ENCODE data around the gene RAB6B.
"Not testable (repeated sequence)": the region's sequence is repeated elsewhere in the genome, so short reads cannot be mapped to it uniquely, and the experiment has no call there.

The RAB6B gene

DNA sequence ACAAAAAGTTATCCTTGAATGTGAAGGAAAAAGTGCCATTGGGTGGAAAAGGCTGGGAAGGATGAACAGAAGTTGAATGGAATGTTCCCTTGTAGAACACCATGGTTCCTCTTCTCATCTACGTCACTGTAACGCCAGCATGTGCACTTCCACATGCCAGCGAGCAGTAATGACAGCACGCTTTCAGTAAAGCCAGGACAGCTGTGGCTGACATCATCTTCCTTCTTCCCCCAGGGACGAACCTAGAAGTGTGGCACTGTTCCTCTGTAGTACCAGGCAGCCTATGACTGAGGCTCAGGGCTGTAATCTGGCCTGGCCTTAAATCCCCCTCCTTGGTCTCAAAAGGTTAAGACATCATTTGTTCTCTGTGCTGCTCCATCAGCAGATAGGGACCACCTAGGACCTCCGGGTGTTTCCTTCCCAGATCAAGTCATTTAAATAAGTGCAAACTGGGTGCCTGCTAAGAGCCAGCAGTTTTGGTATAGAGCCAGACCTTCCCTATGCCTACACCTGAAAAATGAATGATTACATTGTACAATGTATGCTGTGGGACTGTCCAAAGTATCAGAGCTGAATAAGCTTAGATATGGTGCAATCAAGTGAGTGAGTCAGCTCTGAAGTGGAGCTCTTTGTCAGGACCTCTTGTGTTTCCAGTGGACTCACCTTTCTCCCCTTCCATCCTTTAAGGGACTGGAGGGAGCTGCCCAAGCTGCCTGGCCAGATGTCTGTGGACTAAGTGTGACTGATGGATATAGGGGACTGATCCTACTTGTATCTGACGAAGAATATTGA lies 95.7 kb downstream of the RAB6B start:
- DNase-seq: no peak

DNA sequence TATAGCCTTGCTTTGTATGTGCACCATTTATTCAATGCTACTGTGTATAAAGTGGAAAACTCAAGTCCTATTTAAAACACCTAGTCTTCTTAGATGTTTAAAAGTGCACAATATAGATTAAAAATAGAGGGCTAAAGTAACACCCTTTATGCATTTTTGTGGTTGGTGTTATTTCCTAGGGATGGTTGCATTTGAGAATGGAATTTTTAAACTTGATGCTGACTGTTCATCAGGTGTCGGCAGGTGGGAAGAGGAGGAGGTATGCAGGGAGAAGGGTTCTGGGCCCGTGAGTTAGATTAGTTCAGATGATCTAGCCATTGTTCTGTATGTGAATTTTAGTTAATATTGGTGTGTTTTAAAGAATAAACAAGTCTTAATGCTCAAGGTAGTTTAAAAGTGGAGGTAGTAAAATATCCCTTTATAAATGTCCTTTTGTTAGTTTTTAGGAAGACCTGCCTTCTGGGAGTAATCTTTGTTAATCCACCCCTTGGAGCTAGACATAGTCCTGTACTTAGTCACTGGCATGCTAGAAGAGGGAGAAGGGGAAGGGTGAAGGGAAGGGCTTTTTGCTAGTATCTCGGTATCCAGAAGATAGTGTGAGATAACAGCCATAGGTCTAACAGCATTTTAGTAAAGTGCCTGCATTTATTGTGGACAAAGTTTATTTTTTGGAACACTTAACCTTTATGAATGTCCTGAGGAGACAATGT lies 98.1 kb downstream of the RAB6B start:
- no peak for DNase-seq

DNA sequence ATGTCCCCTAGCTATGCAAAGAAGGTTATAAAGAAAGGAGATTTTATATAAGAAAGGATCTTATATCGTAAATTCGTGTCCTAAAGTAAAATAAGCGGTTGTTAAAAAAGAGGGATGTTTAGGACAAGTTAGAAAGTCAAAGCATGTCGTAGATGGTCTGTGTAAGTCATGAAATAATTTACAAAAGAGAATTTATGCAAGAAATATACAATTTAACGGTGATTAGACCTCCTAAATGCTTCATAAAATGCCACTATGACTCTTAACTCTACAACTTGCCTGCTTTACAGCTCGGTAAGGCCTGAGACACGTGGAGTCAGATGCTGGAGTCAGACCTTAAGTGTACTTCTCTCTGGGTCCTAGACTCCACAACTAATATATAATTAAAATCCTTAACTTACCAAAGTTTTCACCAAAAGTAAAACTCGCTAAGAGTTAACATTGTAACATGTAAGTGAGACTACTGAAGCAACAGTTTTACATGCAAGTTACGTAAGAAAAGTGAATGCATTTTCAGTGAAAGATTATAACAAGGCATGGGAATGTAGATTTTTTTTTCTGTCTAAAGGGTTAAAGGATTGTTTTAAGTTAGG lies 103.4 kb downstream of the RAB6B start:
- DNase-seq: no peak

DNA sequence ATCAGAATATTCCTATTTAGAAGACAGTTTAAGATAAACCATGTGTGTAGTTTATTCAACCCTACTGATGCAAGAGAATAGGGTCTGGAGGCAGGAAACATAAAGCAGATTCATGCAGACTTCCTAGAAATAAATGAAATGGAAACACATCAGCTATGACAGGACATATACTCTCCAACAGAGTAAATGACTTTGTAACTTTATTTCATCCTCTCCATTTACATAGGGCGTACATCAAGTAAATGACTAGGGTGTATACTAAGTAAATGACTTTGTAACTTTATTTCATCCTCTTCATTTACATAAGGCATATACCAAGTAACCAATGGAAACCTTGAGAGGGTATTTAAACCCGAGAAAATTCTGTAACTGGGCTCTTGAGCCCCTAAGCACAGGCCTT lies 107.7 kb downstream of the RAB6B start:
- DNase-seq: no peak

DNA sequence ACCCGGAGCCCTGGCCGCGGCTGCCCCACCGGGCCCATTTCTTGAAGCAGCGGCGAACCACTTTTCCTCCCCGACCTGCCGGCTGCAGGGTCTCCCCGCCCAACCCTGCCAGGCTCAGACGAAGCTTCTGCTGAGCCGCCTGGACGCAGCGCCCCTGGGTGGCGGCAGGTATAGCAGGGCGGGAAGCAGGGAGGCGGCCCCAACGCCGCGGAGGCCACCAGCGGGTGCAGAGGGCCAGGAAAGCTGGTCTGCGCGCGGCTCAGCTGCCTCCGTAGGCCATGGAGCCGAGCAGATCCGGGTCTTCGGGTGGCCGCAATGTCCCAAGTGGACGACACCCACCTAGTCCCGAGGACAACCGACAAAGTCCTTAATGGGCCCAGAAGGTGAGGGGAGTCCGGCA lies 111.9 kb downstream of the RAB6B start:
- no peak for DNase-seq

DNA sequence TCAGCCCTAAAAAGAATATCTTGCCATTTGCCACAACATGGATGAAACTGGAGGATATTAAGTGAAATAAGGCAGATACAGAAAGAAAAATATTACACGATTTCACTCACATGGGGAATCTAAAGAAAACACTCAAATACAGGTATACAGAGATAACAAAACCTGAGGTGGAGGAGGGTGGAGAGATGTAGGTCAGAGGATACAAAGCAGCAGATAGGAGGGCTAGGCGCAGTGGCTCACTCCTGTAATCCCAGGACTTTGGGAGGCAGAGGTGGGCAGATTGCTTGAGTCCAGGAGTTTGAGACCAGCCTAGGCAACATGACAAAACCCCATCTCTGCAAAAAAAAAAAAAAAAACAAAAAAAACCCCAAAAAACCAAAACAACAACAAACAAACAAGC lies 113.2 kb downstream of the RAB6B start:
- no peak for DNase-seq

DNA sequence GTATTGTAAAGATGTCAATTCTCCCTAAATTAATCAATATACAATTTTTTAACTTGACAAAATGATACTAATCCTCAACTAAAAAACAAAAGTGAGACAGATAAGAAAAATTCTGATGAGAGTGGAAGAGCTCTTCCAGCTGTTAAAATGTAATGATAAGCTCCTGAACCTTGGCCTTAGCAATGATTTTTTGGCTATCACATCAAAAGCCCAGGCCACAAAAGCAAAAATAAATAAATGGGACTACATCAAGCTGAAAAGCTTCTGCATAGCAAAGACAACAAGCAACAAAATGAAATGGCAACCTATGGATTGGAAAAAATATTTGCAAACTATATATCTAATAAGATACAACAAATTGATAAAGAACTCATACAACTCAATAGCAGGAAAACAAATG lies 114.1 kb downstream of the RAB6B start:
- no peak for DNase-seq

DNA sequence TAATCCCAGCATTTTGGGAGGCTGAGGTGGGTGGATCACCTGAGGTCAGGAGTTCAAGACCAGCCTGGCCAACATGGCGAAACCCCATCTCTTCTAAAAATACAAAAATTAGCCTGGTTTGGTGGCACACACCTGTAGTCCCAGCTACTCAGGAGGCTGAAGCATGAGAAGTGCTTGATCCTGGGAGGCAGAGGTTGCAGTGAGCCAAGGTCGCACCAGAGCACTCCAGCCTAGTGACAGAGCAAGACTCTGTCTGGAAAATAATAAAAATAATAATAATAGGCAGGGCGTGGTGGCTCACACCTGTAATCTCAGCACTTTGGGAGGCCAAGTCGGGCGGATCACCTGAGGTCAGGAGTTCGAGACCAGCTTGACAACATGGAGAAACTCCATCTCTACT lies 114.9 kb downstream of the RAB6B start:
- DNase-seq: not testable (repeated sequence)

DNA sequence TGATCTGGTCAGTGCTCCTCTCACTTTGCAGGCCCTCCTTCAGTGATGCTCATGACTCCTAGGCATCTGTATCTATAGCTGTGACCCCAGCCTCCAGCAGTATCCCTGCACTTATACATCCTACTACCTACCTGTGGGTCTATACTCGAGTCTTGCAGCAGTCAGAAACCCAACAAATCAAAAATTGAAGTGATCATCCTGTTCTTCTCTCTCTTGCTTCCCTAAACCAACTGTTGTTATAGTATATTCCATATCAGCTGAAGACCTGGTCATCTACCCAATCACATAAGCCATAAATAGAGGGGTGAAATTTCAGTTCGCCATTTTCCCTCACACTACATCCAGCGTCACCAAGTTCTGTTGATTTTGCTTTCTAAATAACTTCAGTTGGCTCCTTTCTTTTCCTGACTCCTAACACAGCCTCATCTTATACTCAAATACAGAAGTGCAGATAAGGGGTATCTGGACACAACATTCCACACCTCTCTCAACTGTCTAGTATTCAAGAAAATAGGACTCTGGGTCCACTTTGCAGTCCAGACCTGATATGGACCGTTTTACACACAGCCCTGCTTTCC lies 116.0 kb downstream of the RAB6B start:
- no peak for DNase-seq

DNA sequence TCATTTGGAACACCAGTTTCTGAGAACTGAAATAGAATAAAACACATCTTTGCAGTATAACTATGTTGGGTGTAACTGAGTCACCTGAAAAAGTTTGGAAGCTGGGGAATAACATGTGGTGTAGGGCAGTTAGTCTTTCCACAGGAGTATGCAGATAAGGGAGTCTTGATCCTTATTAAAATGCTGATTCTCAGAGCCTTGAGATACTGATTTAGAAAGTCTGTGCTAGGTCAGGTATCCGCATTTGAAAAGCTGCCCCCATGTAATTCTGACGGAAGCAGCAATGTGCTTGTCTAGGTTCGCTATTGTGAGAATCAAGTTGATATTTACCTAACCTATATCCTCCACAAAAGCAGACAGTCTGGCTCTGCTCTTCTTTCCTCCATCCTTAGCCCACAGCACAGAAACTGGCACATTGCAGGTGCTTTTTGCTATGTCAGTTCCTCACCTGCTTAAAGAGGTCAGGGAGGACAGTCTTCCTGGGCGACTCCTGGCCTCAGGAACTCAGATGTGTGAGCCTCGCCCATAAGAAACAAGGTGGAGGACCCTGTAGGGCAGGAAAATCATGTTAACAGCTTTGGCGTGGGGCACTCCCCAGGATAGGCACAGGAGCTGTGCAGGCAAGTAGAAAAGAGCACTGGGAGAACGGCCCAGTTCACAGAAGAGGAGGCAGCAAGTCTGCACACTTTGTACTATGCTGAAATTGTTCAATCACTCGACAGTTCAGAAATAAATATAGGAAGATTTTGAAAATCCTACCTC lies 117.7 kb downstream of the RAB6B start:
- DNase-seq: no peak

DNA sequence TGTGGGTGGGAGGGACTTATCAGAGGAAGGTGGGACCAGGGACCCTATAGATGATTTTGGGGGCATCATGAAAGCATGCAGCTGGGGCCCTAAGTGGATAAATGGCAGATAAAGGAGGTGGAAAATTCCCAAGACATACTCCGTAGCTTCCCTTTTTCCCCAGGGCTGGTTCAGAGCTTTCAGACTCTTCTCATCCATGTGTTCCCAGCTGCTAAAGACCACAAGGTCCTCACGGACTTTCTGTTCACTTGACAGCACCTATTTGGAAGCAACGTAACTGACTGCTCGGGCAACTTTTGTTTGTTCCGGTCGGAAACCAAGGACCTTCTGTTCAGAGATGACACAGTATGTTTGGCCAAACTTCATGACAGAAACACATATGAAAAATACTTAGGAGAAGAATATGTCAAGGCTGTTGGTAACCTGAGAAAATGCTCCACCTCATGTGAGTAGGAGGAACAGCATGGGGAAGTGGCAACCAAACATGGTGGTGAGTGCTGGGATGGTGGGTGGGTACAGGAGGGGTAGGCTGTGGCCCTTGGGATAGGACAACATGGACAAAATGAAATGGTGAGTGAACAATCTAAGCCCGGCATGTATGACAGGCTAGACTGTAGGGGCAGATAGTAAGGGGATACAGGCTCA lies 118.8 kb downstream of the RAB6B start:
- no peak for DNase-seq

DNA sequence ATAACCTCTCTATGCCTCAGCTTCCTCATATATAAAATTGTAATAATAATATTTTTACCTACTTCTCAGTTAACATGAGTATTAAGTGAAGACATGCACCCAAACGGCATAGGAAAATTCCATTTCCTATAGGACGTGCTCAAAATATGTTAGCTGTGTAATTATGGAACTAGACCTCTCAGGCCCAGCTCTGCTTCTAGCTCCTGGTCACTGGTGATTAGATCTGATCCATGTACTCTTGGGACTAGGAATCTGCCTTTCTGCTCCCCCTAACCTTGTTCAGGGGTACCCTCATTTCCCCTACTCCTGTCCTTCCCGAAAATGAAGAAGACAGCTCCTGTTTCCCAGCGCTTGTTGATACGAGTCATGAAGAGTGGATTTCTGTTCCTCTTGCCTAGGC lies 119.8 kb downstream of the RAB6B start:
- DNase-seq: no peak

DNA sequence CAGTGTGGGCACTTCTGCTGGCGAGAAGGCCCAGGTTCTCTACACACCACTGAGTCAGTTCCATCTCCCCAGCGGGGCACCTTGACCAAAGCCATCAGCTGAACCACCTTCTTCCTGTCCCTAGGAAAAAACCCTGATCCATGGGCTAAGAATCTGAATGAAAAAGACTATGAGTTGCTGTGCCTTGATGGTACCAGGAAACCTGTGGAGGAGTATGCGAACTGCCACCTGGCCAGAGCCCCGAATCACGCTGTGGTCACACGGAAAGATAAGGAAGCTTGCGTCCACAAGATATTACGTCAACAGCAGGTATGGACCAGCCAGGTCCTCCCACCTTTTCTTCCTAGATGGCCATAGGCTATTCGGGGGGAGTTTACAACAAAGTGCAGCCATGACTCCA lies 120.4 kb downstream of the RAB6B start:
- DNase-seq: no peak

All from DMS79 (cell line).